K562 (cell line): ENCODE results near the gene EFCAB10. TPM values are rescaled to one million over a fixed set of nuclear protein-coding genes. Genes with fewer than 3 reads are reported as not detected.

Experiments used
- BCOR ChIP-seq: fragments of 450-650 bp; IDR thresholded peaks from 2 replicates; pipeline ENCODE4 v1.6.1; 2016
- CBFB ChIP-seq: sonication (generic); formaldehyde crosslinking; IDR thresholded peaks from 2 replicates; pipeline ENCODE4 v1.4.0; 2020; ENCODE audit warnings: mild to moderate bottlenecking, missing genetic modification reagents
- CBX5 ChIP-seq: IDR thresholded peaks from 2 replicates; pipeline ENCODE4 v1.6.1; 2014; ENCODE audit warnings: low read depth, borderline replicate concordance
- EWSR1 ChIP-seq: fragments of 450-650 bp; IDR thresholded peaks from 2 replicates; pipeline ENCODE4 v1.6.1; 2018; ENCODE audit warnings: borderline replicate concordance, mild to moderate bottlenecking, low read depth, moderate library complexity; ENCODE audit not compliant: partially characterized antibody
- FOXJ2 ChIP-seq: fragments of 200-800 bp; sonication (Bioruptor generic); IDR thresholded peaks from 2 replicates; pipeline ENCODE4 v1.6.1; 2016; ENCODE audit warnings: missing genetic modification characterization, missing compliant biosample characterization
- HMG20B ChIP-seq: fragments of 250-450 bp; sonication (Bioruptor Pico); IDR thresholded peaks from 2 replicates; pipeline ENCODE4 v1.5.0; 2021; ENCODE audit warnings: mild to moderate bottlenecking
- ILK ChIP-seq: fragments of 450-650 bp; IDR thresholded peaks from 2 replicates; pipeline ENCODE4 v1.6.1; 2016; ENCODE audit warnings: missing genetic modification characterization, low read depth, mild to moderate bottlenecking, missing compliant biosample characterization, moderate library complexity, borderline replicate concordance
- IRF2 ChIP-seq: sonication (generic); formaldehyde crosslinking; IDR thresholded peaks from 2 replicates; pipeline ENCODE4 v1.8.1; 2022; ENCODE audit warnings: mild to moderate bottlenecking, missing genetic modification reagents
- MECOM ChIP-seq: fragments of 250-450 bp; sonication (Bioruptor Pico); IDR thresholded peaks from 2 replicates; pipeline ENCODE4 v1.8.0; 2022; ENCODE audit warnings: inconsistent platforms
- NR2C2 ChIP-seq, 2 experiments: fragments of 200-800 bp in 1 of 2; sonication (Bioruptor generic) in 1 of 2; sonication (generic) in 1 of 2; formaldehyde crosslinking in 1 of 2; IDR thresholded peaks; 2 replicates each; pipeline versions ENCODE4 v1.6.1 to v1.8.0; 2016 to 2022; ENCODE audit warnings: mild to moderate bottlenecking in 1 of 2, missing compliant biosample characterization in 1 of 2, missing genetic modification characterization in 1 of 2, missing genetic modification reagents in 1 of 2
- ZNF436 ChIP-seq: fragments of 250-450, 450-650 bp; sonication (Bioruptor Pico); formaldehyde crosslinking; IDR thresholded peaks from 2 replicates; pipeline ENCODE4 v1.7.0; 2020; ENCODE audit warnings: mild to moderate bottlenecking
- polyA plus RNA-seq, 8 experiments: library from polyadenylated mRNA; depleted of rRNA in 4 of 8; stranded (reverse) in 5 of 8; unstranded in 3 of 8; fragments of >200 nt; fragmentation: Nextera tagmentation in 2 of 8; fragmentation: Illumina TruSeq in 1 of 8; extraction: Ambion mirVana in 2 of 8; extraction: Trizol in 1 of 8; gene quantifications; 2 replicates each; pipeline versions ENCODE4 v1.2.1 to v1.2.3, GENCODE V29; 2011 to 2014; ENCODE audit warnings: inconsistent platforms in 1 of 8, missing spikeins in 1 of 8
- total RNA-seq, 7 experiments: library from RNA; depleted of rRNA in 6 of 7; stranded (reverse); fragments of >200 nt in 6 of 7; fragmentation: Illumina TruSeq in 2 of 7; extraction: Trizol in 2 of 7; gene quantifications; 2 replicates each; pipeline versions ENCODE4 v1.2.1 to v1.2.3, GENCODE V29; 2011 to 2021; ENCODE audit warnings: low replicate concordance in 1 of 7
- TF ChIP-seq, protein P1 (sequence below): IDR thresholded peaks from 2 replicates; pipeline ENCODE4 v1.6.1; 2011; ENCODE audit warnings: borderline replicate concordance, low read depth, mild to moderate bottlenecking, moderate library complexity, low read length; ENCODE audit not compliant: insufficient read depth, poor library complexity, severe bottlenecking
- TF ChIP-seq, protein P2 (sequence below): sonication (generic); formaldehyde crosslinking; IDR thresholded peaks from 2 replicates; pipeline ENCODE4 v1.8.0; 2022; ENCODE audit warnings: missing genetic modification reagents, mild to moderate bottlenecking, borderline replicate concordance
- TF ChIP-seq, protein P3 (sequence below): fragments of 150-350 bp; IDR thresholded peaks from 2 replicates; pipeline ENCODE4 v1.6.1; 2014; ENCODE audit warnings: low read depth, mild to moderate bottlenecking, low read length, borderline replicate concordance
- TF ChIP-seq, protein P4 (sequence below): sonication (generic); formaldehyde crosslinking; IDR thresholded peaks from 2 replicates; pipeline ENCODE4 v1.8.0; 2022; ENCODE audit warnings: mild to moderate bottlenecking, missing genetic modification reagents, borderline replicate concordance

The EFCAB10 gene
- total and polyA plus RNA-seq, 9 of the 15 experiments (the other 6 are each of a cell fraction or from before 2014, with no cell fraction given): 5.0 to 21.4 (median 16.8) TPM

DNA sequence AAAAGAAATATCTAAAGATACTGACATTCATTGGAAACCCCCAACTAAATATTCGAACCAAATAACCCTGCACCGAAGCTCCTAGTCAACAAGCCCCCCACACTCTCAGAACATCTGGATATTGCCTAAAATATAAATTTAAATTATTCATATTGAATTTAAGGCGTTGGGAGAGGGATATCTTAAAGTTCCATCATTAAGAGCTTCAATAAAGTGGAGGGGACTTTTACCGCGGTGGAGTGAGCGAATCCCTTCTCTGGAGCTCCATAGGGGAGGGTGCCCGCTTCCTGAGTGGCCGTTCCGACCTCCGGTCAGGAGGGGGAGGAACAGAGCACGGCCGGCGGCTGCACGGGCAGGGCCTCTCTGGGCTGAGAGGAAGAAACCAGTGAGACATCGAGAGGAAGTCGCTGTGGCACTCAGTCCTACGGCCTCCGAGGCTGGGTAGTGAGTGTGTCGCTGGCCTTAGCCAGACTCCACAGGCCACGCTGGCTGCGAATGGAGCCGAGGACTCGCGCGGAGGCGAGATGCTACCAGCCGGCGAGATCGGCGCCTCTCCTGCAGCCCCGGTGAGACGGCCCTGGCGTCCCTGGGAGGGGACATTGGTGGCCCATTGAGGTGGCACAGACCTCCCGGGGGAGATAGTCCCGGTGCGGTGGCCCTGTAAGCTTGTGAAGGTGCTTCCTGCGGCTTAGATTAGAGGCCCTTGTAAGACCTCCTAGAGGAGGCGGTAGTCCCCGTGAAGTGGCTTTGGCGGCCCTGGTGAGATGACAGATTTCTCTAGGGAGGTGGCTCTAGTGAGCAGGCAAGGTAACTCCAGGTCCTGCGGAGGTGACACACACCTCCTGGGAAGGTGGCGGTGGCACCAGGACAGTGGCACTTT, 49.3 kb downstream of the EFCAB10 start, which contains the start of gene RINT1 (continued):
- TF ChIP-seq MECOM (CRISPR knock-in tag): no peak
- TF ChIP-seq ILK: no peak
- peak; percentile 79 for TF ChIP-seq NR2C2 (CRISPR knock-in tag; IDR thresholded peaks at IDR 0.05)
- TF ChIP-seq NR2C2 (tag; IDR thresholded peaks at IDR 0.05): no peak
- TF ChIP-seq, protein P1, sequence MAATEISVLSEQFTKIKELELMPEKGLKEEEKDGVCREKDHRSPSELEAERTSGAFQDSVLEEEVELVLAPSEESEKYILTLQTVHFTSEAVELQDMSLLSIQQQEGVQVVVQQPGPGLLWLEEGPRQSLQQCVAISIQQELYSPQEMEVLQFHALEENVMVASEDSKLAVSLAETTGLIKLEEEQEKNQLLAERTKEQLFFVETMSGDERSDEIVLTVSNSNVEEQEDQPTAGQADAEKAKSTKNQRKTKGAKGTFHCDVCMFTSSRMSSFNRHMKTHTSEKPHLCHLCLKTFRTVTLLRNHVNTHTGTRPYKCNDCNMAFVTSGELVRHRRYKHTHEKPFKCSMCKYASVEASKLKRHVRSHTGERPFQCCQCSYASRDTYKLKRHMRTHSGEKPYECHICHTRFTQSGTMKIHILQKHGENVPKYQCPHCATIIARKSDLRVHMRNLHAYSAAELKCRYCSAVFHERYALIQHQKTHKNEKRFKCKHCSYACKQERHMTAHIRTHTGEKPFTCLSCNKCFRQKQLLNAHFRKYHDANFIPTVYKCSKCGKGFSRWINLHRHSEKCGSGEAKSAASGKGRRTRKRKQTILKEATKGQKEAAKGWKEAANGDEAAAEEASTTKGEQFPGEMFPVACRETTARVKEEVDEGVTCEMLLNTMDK: peak; percentile 87
- TF ChIP-seq BCOR: peak; percentile 7; the same call in 1 of the 2 replicates
- TF ChIP-seq, protein P2, sequence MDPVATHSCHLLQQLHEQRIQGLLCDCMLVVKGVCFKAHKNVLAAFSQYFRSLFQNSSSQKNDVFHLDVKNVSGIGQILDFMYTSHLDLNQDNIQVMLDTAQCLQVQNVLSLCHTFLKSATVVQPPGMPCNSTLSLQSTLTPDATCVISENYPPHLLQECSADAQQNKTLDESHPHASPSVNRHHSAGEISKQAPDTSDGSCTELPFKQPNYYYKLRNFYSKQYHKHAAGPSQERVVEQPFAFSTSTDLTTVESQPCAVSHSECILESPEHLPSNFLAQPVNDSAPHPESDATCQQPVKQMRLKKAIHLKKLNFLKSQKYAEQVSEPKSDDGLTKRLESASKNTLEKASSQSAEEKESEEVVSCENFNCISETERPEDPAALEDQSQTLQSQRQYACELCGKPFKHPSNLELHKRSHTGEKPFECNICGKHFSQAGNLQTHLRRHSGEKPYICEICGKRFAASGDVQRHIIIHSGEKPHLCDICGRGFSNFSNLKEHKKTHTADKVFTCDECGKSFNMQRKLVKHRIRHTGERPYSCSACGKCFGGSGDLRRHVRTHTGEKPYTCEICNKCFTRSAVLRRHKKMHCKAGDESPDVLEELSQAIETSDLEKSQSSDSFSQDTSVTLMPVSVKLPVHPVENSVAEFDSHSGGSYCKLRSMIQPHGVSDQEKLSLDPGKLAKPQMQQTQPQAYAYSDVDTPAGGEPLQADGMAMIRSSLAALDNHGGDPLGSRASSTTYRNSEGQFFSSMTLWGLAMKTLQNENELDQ (CRISPR knock-in tag): peak; percentile 77; the same call in 1 of the 2 replicates
- no peak for TF ChIP-seq EWSR1
- no peak for TF ChIP-seq IRF2 (CRISPR knock-in tag)
- peak; percentile 76 for TF ChIP-seq CBX5
- 0 out of 2 replicates have a peak, but pooled peaks have one; percentile 65 for TF ChIP-seq CBFB (CRISPR knock-in tag)
- TF ChIP-seq, protein P3, sequence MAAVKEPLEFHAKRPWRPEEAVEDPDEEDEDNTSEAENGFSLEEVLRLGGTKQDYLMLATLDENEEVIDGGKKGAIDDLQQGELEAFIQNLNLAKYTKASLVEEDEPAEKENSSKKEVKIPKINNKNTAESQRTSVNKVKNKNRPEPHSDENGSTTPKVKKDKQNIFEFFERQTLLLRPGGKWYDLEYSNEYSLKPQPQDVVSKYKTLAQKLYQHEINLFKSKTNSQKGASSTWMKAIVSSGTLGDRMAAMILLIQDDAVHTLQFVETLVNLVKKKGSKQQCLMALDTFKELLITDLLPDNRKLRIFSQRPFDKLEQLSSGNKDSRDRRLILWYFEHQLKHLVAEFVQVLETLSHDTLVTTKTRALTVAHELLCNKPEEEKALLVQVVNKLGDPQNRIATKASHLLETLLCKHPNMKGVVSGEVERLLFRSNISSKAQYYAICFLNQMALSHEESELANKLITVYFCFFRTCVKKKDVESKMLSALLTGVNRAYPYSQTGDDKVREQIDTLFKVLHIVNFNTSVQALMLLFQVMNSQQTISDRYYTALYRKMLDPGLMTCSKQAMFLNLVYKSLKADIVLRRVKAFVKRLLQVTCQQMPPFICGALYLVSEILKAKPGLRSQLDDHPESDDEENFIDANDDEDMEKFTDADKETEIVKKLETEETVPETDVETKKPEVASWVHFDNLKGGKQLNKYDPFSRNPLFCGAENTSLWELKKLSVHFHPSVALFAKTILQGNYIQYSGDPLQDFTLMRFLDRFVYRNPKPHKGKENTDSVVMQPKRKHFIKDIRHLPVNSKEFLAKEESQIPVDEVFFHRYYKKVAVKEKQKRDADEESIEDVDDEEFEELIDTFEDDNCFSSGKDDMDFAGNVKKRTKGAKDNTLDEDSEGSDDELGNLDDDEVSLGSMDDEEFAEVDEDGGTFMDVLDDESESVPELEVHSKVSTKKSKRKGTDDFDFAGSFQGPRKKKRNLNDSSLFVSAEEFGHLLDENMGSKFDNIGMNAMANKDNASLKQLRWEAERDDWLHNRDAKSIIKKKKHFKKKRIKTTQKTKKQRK: no peak
- no peak for TF ChIP-seq HMG20B (CRISPR knock-in tag)
- TF ChIP-seq ZNF436 (CRISPR knock-in tag): no peak
- TF ChIP-seq, protein P4, sequence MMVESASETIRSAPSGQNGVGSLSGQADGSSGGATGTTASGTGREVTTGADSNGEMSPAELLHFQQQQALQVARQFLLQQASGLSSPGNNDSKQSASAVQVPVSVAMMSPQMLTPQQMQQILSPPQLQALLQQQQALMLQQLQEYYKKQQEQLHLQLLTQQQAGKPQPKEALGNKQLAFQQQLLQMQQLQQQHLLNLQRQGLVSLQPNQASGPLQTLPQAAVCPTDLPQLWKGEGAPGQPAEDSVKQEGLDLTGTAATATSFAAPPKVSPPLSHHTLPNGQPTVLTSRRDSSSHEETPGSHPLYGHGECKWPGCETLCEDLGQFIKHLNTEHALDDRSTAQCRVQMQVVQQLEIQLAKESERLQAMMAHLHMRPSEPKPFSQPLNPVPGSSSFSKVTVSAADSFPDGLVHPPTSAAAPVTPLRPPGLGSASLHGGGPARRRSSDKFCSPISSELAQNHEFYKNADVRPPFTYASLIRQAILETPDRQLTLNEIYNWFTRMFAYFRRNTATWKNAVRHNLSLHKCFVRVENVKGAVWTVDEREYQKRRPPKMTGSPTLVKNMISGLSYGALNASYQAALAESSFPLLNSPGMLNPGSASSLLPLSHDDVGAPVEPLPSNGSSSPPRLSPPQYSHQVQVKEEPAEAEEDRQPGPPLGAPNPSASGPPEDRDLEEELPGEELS (CRISPR knock-in tag): peak; percentile 69; the same call in 1 of the 2 replicates
- peak; percentile 55; the same call in 1 of the 2 replicates for TF ChIP-seq FOXJ2 (tag)
